ENCODE data around the gene LIPC.

DNA sequence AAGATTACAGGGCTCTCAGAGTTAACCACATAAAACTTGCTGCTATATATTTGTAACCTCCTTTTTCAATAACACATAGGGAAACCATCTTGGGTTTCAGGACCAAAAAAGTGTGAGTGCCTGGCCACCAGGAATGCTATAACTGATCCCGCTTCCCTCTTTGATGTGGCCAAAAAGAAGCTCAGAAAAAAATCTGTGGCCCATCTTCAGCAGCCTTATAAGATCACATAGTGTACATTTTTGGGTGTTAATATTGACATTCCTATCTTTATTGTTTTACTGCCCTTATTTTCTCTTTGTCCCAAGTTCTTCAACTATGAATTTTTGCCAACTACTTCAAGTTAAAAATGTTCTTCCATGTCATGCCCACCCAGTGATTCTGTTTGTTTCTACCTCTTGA lies 102.8 kb downstream of the LIPC start:
- TF ChIP-seq YY1 (IDR thresholded peaks at IDR 0.05; ENCODE audit: extremely low read depth, insufficient replicate concordance, low read depth, low read length) (no peak), SP1 (IDR thresholded peaks at IDR 0.05; ENCODE audit: low read depth) (no peak), EZH2 (IDR thresholded peaks at IDR 0.05) (no peak), POLR2AphosphoS5 (IDR thresholded peaks at IDR 0.05; ENCODE audit: low read depth, low read length) (no peak), POLR2A (IDR thresholded peaks at IDR 0.05; ENCODE audit: borderline replicate concordance, extremely low read depth, insufficient read depth, insufficient read length) (no peak), RAD21 (IDR thresholded peaks at IDR 0.05; ENCODE audit: low read depth) (no peak), JUND (IDR thresholded peaks at IDR 0.05) (no peak), SIN3A (IDR thresholded peaks at IDR 0.05; ENCODE audit: low read depth) (no peak), CEBPB (IDR thresholded peaks at IDR 0.05; ENCODE audit: low read depth) (no peak), EZH2phosphoT487 (IDR thresholded peaks at IDR 0.05; ENCODE audit: borderline replicate concordance) (no peak)
- TF ChIP-seq, protein P1, sequence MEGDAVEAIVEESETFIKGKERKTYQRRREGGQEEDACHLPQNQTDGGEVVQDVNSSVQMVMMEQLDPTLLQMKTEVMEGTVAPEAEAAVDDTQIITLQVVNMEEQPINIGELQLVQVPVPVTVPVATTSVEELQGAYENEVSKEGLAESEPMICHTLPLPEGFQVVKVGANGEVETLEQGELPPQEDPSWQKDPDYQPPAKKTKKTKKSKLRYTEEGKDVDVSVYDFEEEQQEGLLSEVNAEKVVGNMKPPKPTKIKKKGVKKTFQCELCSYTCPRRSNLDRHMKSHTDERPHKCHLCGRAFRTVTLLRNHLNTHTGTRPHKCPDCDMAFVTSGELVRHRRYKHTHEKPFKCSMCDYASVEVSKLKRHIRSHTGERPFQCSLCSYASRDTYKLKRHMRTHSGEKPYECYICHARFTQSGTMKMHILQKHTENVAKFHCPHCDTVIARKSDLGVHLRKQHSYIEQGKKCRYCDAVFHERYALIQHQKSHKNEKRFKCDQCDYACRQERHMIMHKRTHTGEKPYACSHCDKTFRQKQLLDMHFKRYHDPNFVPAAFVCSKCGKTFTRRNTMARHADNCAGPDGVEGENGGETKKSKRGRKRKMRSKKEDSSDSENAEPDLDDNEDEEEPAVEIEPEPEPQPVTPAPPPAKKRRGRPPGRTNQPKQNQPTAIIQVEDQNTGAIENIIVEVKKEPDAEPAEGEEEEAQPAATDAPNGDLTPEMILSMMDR (IDR thresholded peaks at IDR 0.05 in 2 of 3, conservative IDR thresholded peaks at IDR 0.05 in 1 of 3; ENCODE audit: borderline replicate concordance in 1 of 3, insufficient read depth in 1 of 3, low read depth in 2 of 3, low read length in 2 of 3): no peak
- TF ChIP-seq, protein P2, sequence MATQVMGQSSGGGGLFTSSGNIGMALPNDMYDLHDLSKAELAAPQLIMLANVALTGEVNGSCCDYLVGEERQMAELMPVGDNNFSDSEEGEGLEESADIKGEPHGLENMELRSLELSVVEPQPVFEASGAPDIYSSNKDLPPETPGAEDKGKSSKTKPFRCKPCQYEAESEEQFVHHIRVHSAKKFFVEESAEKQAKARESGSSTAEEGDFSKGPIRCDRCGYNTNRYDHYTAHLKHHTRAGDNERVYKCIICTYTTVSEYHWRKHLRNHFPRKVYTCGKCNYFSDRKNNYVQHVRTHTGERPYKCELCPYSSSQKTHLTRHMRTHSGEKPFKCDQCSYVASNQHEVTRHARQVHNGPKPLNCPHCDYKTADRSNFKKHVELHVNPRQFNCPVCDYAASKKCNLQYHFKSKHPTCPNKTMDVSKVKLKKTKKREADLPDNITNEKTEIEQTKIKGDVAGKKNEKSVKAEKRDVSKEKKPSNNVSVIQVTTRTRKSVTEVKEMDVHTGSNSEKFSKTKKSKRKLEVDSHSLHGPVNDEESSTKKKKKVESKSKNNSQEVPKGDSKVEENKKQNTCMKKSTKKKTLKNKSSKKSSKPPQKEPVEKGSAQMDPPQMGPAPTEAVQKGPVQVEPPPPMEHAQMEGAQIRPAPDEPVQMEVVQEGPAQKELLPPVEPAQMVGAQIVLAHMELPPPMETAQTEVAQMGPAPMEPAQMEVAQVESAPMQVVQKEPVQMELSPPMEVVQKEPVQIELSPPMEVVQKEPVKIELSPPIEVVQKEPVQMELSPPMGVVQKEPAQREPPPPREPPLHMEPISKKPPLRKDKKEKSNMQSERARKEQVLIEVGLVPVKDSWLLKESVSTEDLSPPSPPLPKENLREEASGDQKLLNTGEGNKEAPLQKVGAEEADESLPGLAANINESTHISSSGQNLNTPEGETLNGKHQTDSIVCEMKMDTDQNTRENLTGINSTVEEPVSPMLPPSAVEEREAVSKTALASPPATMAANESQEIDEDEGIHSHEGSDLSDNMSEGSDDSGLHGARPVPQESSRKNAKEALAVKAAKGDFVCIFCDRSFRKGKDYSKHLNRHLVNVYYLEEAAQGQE (IDR thresholded peaks at IDR 0.05; ENCODE audit: low read depth): no peak
- TF ChIP-seq, protein P3, sequence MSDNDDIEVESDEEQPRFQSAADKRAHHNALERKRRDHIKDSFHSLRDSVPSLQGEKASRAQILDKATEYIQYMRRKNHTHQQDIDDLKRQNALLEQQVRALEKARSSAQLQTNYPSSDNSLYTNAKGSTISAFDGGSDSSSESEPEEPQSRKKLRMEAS (IDR thresholded peaks at IDR 0.05): no peak
- TF ChIP-seq, protein P4, sequence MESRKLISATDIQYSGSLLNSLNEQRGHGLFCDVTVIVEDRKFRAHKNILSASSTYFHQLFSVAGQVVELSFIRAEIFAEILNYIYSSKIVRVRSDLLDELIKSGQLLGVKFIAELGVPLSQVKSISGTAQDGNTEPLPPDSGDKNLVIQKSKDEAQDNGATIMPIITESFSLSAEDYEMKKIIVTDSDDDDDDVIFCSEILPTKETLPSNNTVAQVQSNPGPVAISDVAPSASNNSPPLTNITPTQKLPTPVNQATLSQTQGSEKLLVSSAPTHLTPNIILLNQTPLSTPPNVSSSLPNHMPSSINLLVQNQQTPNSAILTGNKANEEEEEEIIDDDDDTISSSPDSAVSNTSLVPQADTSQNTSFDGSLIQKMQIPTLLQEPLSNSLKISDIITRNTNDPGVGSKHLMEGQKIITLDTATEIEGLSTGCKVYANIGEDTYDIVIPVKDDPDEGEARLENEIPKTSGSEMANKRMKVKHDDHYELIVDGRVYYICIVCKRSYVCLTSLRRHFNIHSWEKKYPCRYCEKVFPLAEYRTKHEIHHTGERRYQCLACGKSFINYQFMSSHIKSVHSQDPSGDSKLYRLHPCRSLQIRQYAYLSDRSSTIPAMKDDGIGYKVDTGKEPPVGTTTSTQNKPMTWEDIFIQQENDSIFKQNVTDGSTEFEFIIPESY (IDR thresholded peaks at IDR 0.05; ENCODE audit: extremely low read depth, insufficient replicate concordance, low read length): no peak
